Gastrocnemius medialis (tissue), 4 donors: Measurements from ENCODE around the gene DCC. TPM values are rescaled to one million over a fixed set of nuclear protein-coding genes. Genes with fewer than 3 reads are reported as not detected.

ENCODE experiments used
- ATAC-seq, 2 donors: fragments of 150-250 bp; one replicate each; pipeline ENCODE4 v1.9.1; 2016
- DNase-seq, 2 donors: peaks; one replicate each; pipeline ENCODE4 v3.0.0-alpha.2; 2019
- H3K27ac ChIP-seq, 4 donors: fragments of 200-600 bp; sonication (generic); 1 replicate in 1 of 4; 2 replicates in 3 of 4; pipeline ENCODE4 v1.5.1; 2016 to 2018; ENCODE audit warnings: mild to moderate bottlenecking in 2 of 4, moderate library complexity in 1 of 4
- H3K27me3 ChIP-seq, 3 donors: fragments of 200-600 bp; sonication (generic) in 2 of 3; 1 replicate in 1 of 3; 2 replicates in 2 of 3; pipeline versions ENCODE4 v1.5.1 to v1.6.0; 2016 to 2019; ENCODE audit warnings: mild to moderate bottlenecking in 1 of 3, moderate library complexity in 1 of 3
- H3K36me3 ChIP-seq, 2 donors: fragments of 200-600 bp; sonication (generic) in 1 of 2; one replicate each; pipeline ENCODE4 v1.5.1; 2017 to 2018
- H3K4me1 ChIP-seq, 2 donors: fragments of 200-600 bp; sonication (generic) in 1 of 2; one replicate each; pipeline ENCODE4 v1.5.1; 2016 to 2017; ENCODE audit warnings: mild to moderate bottlenecking in 2 of 2
- H3K4me3 ChIP-seq, 4 donors: fragments of 200-600 bp; sonication (generic) in 3 of 4; 1 replicate in 1 of 4; 2 replicates in 3 of 4; pipeline ENCODE4 v1.5.1; 2016 to 2019; ENCODE audit warnings: mild to moderate bottlenecking in 2 of 4
- H3K9me3 ChIP-seq, 3 donors: fragments of 200-600 bp; sonication (generic) in 2 of 3; 1 replicate in 1 of 3; 2 replicates in 2 of 3; pipeline ENCODE4 v1.5.1; 2016 to 2019
- CTCF ChIP-seq, 5 experiments: fragments of 450-650 bp in 3 of 5; fragments of 200-600 bp in 2 of 5; sonication (generic) in 2 of 5; IDR thresholded peaks in 4 of 5; conservative IDR thresholded peaks in 1 of 5; 1 replicate in 4 of 5; 2 replicates in 1 of 5; pipeline ENCODE4 v1.5.1; 2016 to 2019; ENCODE audit warnings: antibody characterized with exemption in 5 of 5, mild to moderate bottlenecking in 3 of 5, moderate library complexity in 3 of 5
- POLR2A ChIP-seq, 2 donors: fragments of 450-650 bp; IDR thresholded peaks; one replicate each; pipeline ENCODE4 v1.6.1; 2017; ENCODE audit warnings: antibody characterized with exemption in 2 of 2, mild to moderate bottlenecking in 2 of 2, moderate library complexity in 2 of 2
- in situ Hi-C, 4 donors: fragments of 200-750 bp; cut with MboI; loops; one replicate each; pipeline versions ENCODE4 v1.15.0 to v1.8.0; 2017; ENCODE audit warnings: low sequenced_read_pairs in 4 of 4
- intact Hi-C: fragments of 100-400 bp; cut with DNase I; formaldehyde crosslinking; loops from one replicate; pipeline ENCODE4 v1.15.1; 2023; ENCODE audit warnings: low total_unique reads
- total RNA-seq, 4 donors: library from RNA; depleted of rRNA; stranded (reverse); fragments of >200 nt; gene quantifications; one replicate each; pipeline versions ENCODE4 v1.1.0 to v1.2.3, GENCODE V29; 2016

The DCC gene
- total RNA-seq, 4 donors from 2014 or later, result not detected

- Histone ChIP-seq H3K9me3 (no peaks in the 10 kb centered on the region), H3K36me3 (no peaks in the 10 kb centered on the region), H3K27me3 (no peaks in the 10 kb centered on the region), H3K4me1 (no peaks in the 10 kb centered on the region), H3K4me3 (no peak overlapping the region), H3K27ac (no peak overlapping the region)
- in situ Hi-C loops, result no loop called here
- intact Hi-C loops, result no loop called here
- DNase-seq (no peak), ATAC-seq (no peak)
- TF ChIP-seq CTCF (IDR thresholded peaks at IDR 0.05 in 4 of 5, conservative IDR thresholded peaks at IDR 0.05 in 1 of 5) (no peak), POLR2A (IDR thresholded peaks at IDR 0.05) (no peak)
Measured at GRCh38 chr18:52894801-52895200, 554.8 kb downstream of the DCC start.

- H3K27ac ChIP-seq, result no peak overlapping the region
- in situ Hi-C loops (no loop called here), intact Hi-C loops (no loop called here)
- no peaks in the 10 kb centered on the region for H3K9me3 ChIP-seq
- no peaks in the 10 kb centered on the region for H3K27me3 ChIP-seq
- H3K36me3 ChIP-seq, result no peaks in the 10 kb centered on the region
- DNase-seq (no peak), ATAC-seq (no peak)
- no peak overlapping the region for H3K4me3 ChIP-seq
- TF ChIP-seq POLR2A (IDR thresholded peaks at IDR 0.05), result no peak
- TF ChIP-seq CTCF (IDR thresholded peaks at IDR 0.05 in 4 of 5, conservative IDR thresholded peaks at IDR 0.05 in 1 of 5), result no peak
- H3K4me1 ChIP-seq, result no peaks in the 10 kb centered on the region
Measured at GRCh38 chr18:52897611-52898484, 557.9 kb downstream of the DCC start.

- in situ Hi-C loops (no loop called here), intact Hi-C loops (no loop called here)
- no peaks in the 10 kb centered on the region for H3K27me3 ChIP-seq
- ATAC-seq, result no peak
- no peaks in the 10 kb centered on the region for H3K4me1 ChIP-seq
- H3K9me3 ChIP-seq, result no peaks in the 10 kb centered on the region
- no peak for DNase-seq
- no peak for TF ChIP-seq POLR2A (IDR thresholded peaks at IDR 0.05)
- TF ChIP-seq CTCF (IDR thresholded peaks at IDR 0.05 in 4 of 5, conservative IDR thresholded peaks at IDR 0.05 in 1 of 5), result no peak
- H3K27ac ChIP-seq, result no peak overlapping the region
- no peaks in the 10 kb centered on the region for H3K36me3 ChIP-seq
- no peak overlapping the region for H3K4me3 ChIP-seq
Measured at GRCh38 chr18:52898485-52899058, 558.6 kb downstream of the DCC start.

GRCh38 chr18:52902188-52902587, 562.2 kb downstream of the DCC start:
- no peaks in the 10 kb centered on the region for H3K36me3 ChIP-seq
- TF ChIP-seq CTCF (IDR thresholded peaks at IDR 0.05 in 4 of 5, conservative IDR thresholded peaks at IDR 0.05 in 1 of 5) (no peak), POLR2A (IDR thresholded peaks at IDR 0.05) (no peak)
- H3K27ac ChIP-seq, result no peak overlapping the region
- in situ Hi-C loops, result no loop called here
- H3K4me3 ChIP-seq, result no peak overlapping the region
- DNase-seq, result no peak
- intact Hi-C loops, result no loop called here
- ATAC-seq, result no peak
- no peaks in the 10 kb centered on the region for H3K9me3 ChIP-seq
- no peaks in the 10 kb centered on the region for H3K4me1 ChIP-seq
- no peaks in the 10 kb centered on the region for H3K27me3 ChIP-seq
